Upper lobe of left lung (tissue), 4 donors: ENCODE measurements around the gene CEP104.

Source experiments
- CTCF ChIP-seq, 6 experiments: fragments of 450-650 bp in 4 of 6; fragments of 200-600 bp in 2 of 6; sonication (generic) in 2 of 6; IDR thresholded peaks; one replicate each; pipeline ENCODE4 v1.5.1; 2016 to 2019; ENCODE audit warnings: antibody characterized with exemption in 6 of 6
- EP300 ChIP-seq, 4 donors: sonication (generic); formaldehyde crosslinking; IDR thresholded peaks; one replicate each; pipeline ENCODE4 v1.5.1; 2017; ENCODE audit warnings: antibody characterized with exemption in 4 of 4, control low read depth in 2 of 4
- POLR2A ChIP-seq, 4 donors: fragments of 450-650 bp; IDR thresholded peaks; one replicate each; pipeline ENCODE4 v1.5.1; 2016 to 2017; ENCODE audit warnings: antibody characterized with exemption in 4 of 4, mild to moderate bottlenecking in 2 of 4
- POLR2AphosphoS5 ChIP-seq, 2 donors: sonication (generic); formaldehyde crosslinking; IDR thresholded peaks; one replicate each; pipeline ENCODE4 v1.5.1; 2017; ENCODE audit warnings: antibody characterized with exemption in 2 of 2

GRCh38 chr1:3785045-3785444, 72.0 kb downstream of the CEP104 start:
- TF ChIP-seq POLR2A (IDR thresholded peaks at IDR 0.05) (no peak), CTCF (IDR thresholded peaks at IDR 0.05) (no peak), EP300 (IDR thresholded peaks at IDR 0.05) (no peak), POLR2AphosphoS5 (IDR thresholded peaks at IDR 0.05) (no peak)
